CD4-positive, alpha-beta T cell (primary cell): Measurements from ENCODE around the gene ZNF484. TPM values are rescaled to one million over a fixed set of nuclear protein-coding genes. Genes with fewer than 3 reads are reported as not detected.

Experiments
- ATAC-seq: fragments of 200-7000 bp; cut with Tn5 transposase; one replicate; pipeline ENCODE4 v1.10.0; 2022; ENCODE audit warnings: mild to moderate bottlenecking; ENCODE audit not compliant: poor library complexity
- CTCF ChIA-PET: fragments of 350-600 bp; sonication (Branson Sonifier 250); formaldehyde crosslinking; loops from one replicate; lab custom pipeline; 2021; ENCODE audit warnings: antibody characterized with exemption, inconsistent platforms; lab: Charles Lee
- POLR2A ChIA-PET: fragments of 350-600 bp; sonication (Branson Sonifier 250); formaldehyde crosslinking; loops from one replicate; lab custom pipeline; 2021; ENCODE audit warnings: antibody characterized with exemption, inconsistent platforms; lab: Charles Lee
- DNase-seq, 14 experiments: peaks; one replicate each; pipeline ENCODE4 v3.0.0-alpha.2; 2013 to 2020; ENCODE audit warnings: mixed read lengths in 2 of 14
- H3K27ac ChIP-seq, 2 donors: one replicate each; pipeline versions ENCODE4 v1.5.1 to v1.7.0; 2013; ENCODE audit warnings: low read length in 2 of 2, low read depth in 1 of 2, mild to moderate bottlenecking in 1 of 2
- H3K27me3 ChIP-seq, 2 experiments: 1 replicate in 1 of 2; 2 replicates in 1 of 2; pipeline versions ENCODE4 v1.6.1 to v1.7.0; 2013; ENCODE audit warnings: low read length in 2 of 2, control low read depth in 1 of 2, mild to moderate bottlenecking in 1 of 2, moderate library complexity in 1 of 2; ENCODE audit not compliant: insufficient read depth in 2 of 2, control insufficient read depth in 1 of 2
- H3K36me3 ChIP-seq: one replicate; pipeline ENCODE4 v1.6.1; 2013; ENCODE audit warnings: low read length, control low read depth; ENCODE audit not compliant: insufficient read depth
- H3K4me1 ChIP-seq: one replicate; pipeline ENCODE4 v1.6.1; 2013; ENCODE audit warnings: low read length, control low read depth; ENCODE audit not compliant: insufficient read depth
- H3K4me3 ChIP-seq: one replicate; pipeline ENCODE4 v1.5.1; 2013; ENCODE audit warnings: mild to moderate bottlenecking, low read length, moderate library complexity
- H3K9me3 ChIP-seq, 2 experiments: 1 replicate in 1 of 2; 2 replicates in 1 of 2; pipeline versions ENCODE4 v1.6.1 to v1.7.0; 2013; ENCODE audit warnings: low read length in 2 of 2, mild to moderate bottlenecking in 2 of 2, control low read depth in 1 of 2, moderate library complexity in 1 of 2; ENCODE audit not compliant: control insufficient read depth in 1 of 2, insufficient read depth in 1 of 2
- H3K27ac Mint-ChIP-seq: one replicate; pipeline ENCODE4 v1.8.0; 2020; ENCODE audit warnings: mixed read lengths
- H3K27me3 Mint-ChIP-seq: one replicate; pipeline ENCODE4 v1.8.0; 2021; ENCODE audit warnings: mixed read lengths
- H3K36me3 Mint-ChIP-seq: one replicate; pipeline ENCODE4 v1.8.0; 2021; ENCODE audit warnings: low read depth, mixed read lengths
- H3K4me1 Mint-ChIP-seq: one replicate; pipeline ENCODE4 v1.8.0; 2021; ENCODE audit warnings: low read depth, mixed read lengths
- H3K4me3 Mint-ChIP-seq: one replicate; pipeline ENCODE4 v1.8.0; 2020; ENCODE audit warnings: mild to moderate bottlenecking, mixed read lengths
- H3K9me3 Mint-ChIP-seq: one replicate; pipeline ENCODE4 v1.8.0; 2020; ENCODE audit warnings: mixed read lengths
- CTCF ChIP-seq: fragments of 200-600 bp; IDR thresholded peaks from one replicate; pipeline ENCODE4 v1.8.0; 2022; ENCODE audit warnings: antibody characterized with exemption, mild to moderate bottlenecking
- intact Hi-C, 2 experiments: fragments of 100-400 bp; cut with DNase I in 1 of 2; cut with micrococcal nuclease in 1 of 2; formaldehyde crosslinking; loops; one replicate each; pipeline versions ENCODE4 v1.15.1 to v1.9.0; 2023 to 2025; cut with DNase I, micrococcal nuclease
- total RNA-seq, 174 experiments: library from RNA in 2 of 174; stranded (reverse) in 2 of 174; gene quantifications; one replicate each; pipeline ENCODE4 v1.2.3 and lab custom pipeline; 2021 to 2026

The ZNF484 gene
- total RNA-seq, 2 experiments from 2014 or later, result 13.3 to 13.6 TPM

DNA sequence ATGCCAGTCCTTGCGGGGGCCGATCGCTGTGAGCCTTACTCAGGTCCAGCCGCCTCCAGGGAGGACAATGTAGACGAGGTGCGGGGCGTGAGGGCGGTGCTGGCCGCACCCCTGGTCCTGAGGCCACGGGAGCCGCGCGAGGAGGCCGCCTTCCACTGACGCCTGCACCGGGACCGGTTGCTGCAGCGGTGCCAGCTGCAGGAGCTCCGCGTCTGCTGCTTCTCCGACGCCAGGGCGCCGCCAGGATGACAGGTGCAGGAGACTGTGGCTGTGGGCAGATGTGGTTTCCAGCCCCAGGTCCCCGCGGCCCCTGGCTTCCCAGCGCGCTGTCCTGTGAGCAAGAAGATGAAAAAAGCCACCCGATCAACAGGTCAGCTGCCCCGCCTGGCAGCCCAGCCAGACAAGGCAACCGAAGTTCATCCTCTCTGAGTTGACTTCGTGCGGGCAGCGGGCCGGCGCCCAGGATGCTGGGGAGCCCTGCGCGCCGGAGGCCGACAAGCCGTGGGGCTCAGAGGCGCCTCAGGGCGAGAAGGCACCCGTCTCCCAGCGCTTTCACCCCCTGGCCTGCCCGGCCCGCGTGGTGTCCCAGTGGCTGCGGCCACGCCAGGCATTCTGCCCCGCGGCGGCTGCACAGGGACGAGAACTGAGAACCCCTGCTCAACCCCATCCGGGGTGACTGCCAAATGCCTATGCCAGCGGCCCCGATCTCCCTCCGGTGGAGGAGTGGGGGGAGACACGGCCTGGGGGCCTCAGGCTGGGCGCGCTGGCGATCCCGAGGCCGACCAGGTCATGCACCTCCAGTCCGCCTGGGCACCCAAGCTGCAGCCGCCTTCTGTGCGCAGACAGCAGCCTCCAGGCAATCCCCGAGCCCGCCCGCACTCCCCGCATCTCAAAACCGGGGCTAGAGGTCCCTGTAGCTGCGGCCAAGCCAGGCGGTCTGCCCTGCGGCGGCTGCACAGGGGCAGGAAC, 69.8 kb downstream of the ZNF484 start:
- TF ChIP-seq CTCF, result peak; percentile 1
- Mint-ChIP-seq H3K4me1 (peaks cover 14% of the 10 kb centered on the region), H3K27me3 (peaks cover 60% of the 10 kb centered on the region), H3K27ac (no peak overlapping the region), H3K4me3 (peak overlapping the region; percentile 83), H3K36me3 (no peaks in the 10 kb centered on the region), H3K9me3 (no peaks in the 10 kb centered on the region)
- POLR2A ChIA-PET, result interaction anchor here (0.8 to 1.6 kb wide), 8 partner anchors 43 to 769 kb away, joined by 3 to 7 read pairs (median 3); partner anchors contain the start of genes IPPK and PHF2
- intact Hi-C loops, result loop anchor here in 1 of 2 experiments (2.0 kb wide), 1 partner anchor 79 kb away; no protein-coding TSS in a partner anchor
- peak; percentile 62 for ATAC-seq
- peaks cover 0 to 9% of the 10 kb centered on the region in 2 experiments for H3K9me3 ChIP-seq
- peak; percentile 9 to 64 (median 26) for DNase-seq
- H3K4me3 ChIP-seq, result peak overlapping the region; percentile 49
- no peak overlapping the region for H3K27ac ChIP-seq
- peaks cover 32% of the 10 kb centered on the region for H3K4me1 ChIP-seq
- no peaks in the 10 kb centered on the region for H3K36me3 ChIP-seq
- H3K27me3 ChIP-seq, result peaks cover 43 to 69% of the 10 kb centered on the region in 2 experiments
- CTCF ChIA-PET, result interaction anchor here (1.6 kb wide), 1 partner anchor 17 kb away, joined by 6 read pairs; no protein-coding TSS in a partner anchor

DNA sequence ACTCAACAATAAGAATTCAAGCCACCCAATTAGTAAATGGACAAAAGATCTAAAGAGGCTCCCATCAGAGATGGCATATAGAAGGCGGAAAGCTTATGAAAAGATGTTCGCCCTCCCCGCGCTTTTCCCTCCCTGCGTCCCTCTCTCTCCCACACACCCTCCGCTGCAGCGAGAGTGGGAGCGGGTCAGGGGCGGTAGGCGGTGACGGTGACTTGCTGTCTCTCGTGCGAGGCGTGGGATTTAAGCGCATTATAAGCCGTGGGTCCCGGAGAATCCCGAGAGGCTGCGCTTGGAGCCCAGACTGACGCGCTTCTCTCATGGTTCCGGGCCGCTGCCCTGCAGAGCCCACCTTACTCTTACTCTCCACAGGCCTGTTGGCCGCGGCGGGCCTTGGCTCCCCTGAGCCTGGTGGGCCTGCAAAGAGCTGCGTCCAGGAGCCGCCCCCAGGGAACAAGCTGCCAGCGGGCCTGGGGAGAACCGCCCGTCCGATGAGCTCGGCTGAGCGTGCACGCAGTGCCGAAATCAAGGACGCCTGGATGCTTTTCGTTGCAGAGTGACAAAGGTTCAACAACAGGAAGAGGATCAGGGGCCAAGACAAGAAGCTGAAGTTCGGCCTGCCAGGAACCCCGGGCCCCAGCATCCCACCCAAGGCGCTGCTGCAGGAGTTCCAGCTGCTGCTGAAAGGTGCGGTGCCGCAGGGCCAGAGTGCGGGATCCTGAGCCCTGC, 70.6 kb downstream of the ZNF484 start:
- ATAC-seq (no peak), DNase-seq (peak in 2 of 14 experiments; percentile 5 to 30)
- CTCF ChIA-PET, result interaction anchor here (1.6 kb wide), 1 partner anchor 16 kb away, joined by 6 read pairs; no protein-coding TSS in a partner anchor

More for the DNA sequence above, 70.6 kb downstream of the ZNF484 start:
- POLR2A ChIA-PET, result interaction anchor here (0.9 to 1.3 kb wide), 4 partner anchors 137 to 770 kb away, joined by 3 read pairs; partner anchors contain the start of genes IPPK and PHF2
- no peak overlapping the region for H3K27ac Mint-ChIP-seq
- H3K36me3 Mint-ChIP-seq, result no peaks in the 10 kb centered on the region
- Histone ChIP-seq H3K27me3 (peaks cover 37 to 63% of the 10 kb centered on the region in 2 experiments), H3K36me3 (no peaks in the 10 kb centered on the region), H3K27ac (no peak overlapping the region), H3K4me1 (peaks cover 32% of the 10 kb centered on the region), H3K9me3 (peaks cover 0 to 9% of the 10 kb centered on the region in 2 experiments), H3K4me3 (peak overlapping the region; percentile 22)
- no peaks in the 10 kb centered on the region for H3K9me3 Mint-ChIP-seq
- peak overlapping the region; percentile 80 for H3K4me3 Mint-ChIP-seq
- intact Hi-C loops, result no loop called here
- peaks cover 55% of the 10 kb centered on the region for H3K27me3 Mint-ChIP-seq
- no peak for TF ChIP-seq CTCF
- peaks cover 14% of the 10 kb centered on the region for H3K4me1 Mint-ChIP-seq
